ENCODE data around the gene GATA5. TPM values are rescaled to one million over a fixed set of nuclear protein-coding genes. Genes with fewer than 3 reads are reported as not detected.

Gene GATA5
- total and polyA plus RNA-seq, 10 of the 15 experiments (the other 5 are each of a cell fraction or from before 2014, with no cell fraction given) = not detected

- TF ChIP-seq E2F8 (IDR thresholded peaks at IDR 0.05; ENCODE audit: low read depth, partially characterized antibody) = no peak
Observed at GRCh38 chr20:62489932-62490263, 14.1 kb upstream of the GATA5 start (continued).

GRCh38 chr20:62489186-62489931 lies 13.6 kb upstream of the GATA5 start:
- Histone ChIP-seq H3K27me3 (replicated peaks in 1 of 2; ENCODE audit: control insufficient read depth in 2 of 2, insufficient read depth in 2 of 2, low read length in 1 of 2) (peaks cover 6 to 9% of the 10 kb centered on the region in 2 experiments; a peak in 3 of 4 replicates), H3K9ac (ENCODE audit: control insufficient read depth, insufficient read depth, low read length) (no peak overlapping the region), H3K4me3 (no peak overlapping the region), H3K27ac (ENCODE audit: control insufficient read depth, insufficient read depth) (no peak overlapping the region), H3K4me1 (ENCODE audit: control insufficient read depth, insufficient read depth, low read length) (peaks cover 2% of the 10 kb centered on the region; the same call in 1 of the 2 replicates), H3K9me3 (replicated peaks; ENCODE audit: control insufficient read depth, insufficient read depth, low read length) (no peaks in the 10 kb centered on the region), H3K79me2 (ENCODE audit: control insufficient read depth, insufficient read depth, low read length) (no peaks in the 10 kb centered on the region), H3K4me2 (ENCODE audit: control insufficient read depth, insufficient read depth) (no peak overlapping the region), H2AFZ (ENCODE audit: control insufficient read depth, low read depth, low read length) (no peak overlapping the region), H4K20me1 (ENCODE audit: control insufficient read depth, insufficient read depth) (no peaks in the 10 kb centered on the region), H3K36me3 (ENCODE audit: control insufficient read depth in 2 of 2, insufficient read depth in 2 of 2, low read length in 1 of 2) (no peaks in the 10 kb centered on the region)
- intact Hi-C loops (cut with micrococcal nuclease; ENCODE audit: unreplicated experiment) (no loop called here), in situ Hi-C loops (cut with MboI) (no loop called here)
- WGBS (ENCODE audit: insufficient coverage, insufficient replicate concordance, low lambda C conversion rate, missing lambda C conversion rate) = 19% methylated on average over 18 of the region's 18 CpGs
- no peak for DNase-seq (ENCODE audit: low read depth, low spot score)
- no peak for FAIRE-seq
- BruUV-seq (replicated peaks) = no TSS peak
- ChIA-PET SMC1A (ENCODE audit: uncharacterized antibody, unreplicated experiment) (no interaction called here), RAD21 (ENCODE audit: unreplicated experiment) (no interaction called here), CTCF (no interaction called here), POLR2A (no interaction called here)
- ATAC-seq = peak; percentile 45
- TF ChIP-seq ZBTB11 (CRISPR knock-in tag; IDR thresholded peaks at IDR 0.05) = no peak
- TF ChIP-seq SMAD1 (IDR thresholded peaks at IDR 0.05; ENCODE audit: low read depth, partially characterized antibody) = no peak
- TF ChIP-seq USF1 (IDR thresholded peaks at IDR 0.05; ENCODE audit: borderline replicate concordance, extremely low read length, insufficient read depth, low read depth, low read length) = no peak
- TF ChIP-seq REST (IDR thresholded peaks at IDR 0.05; ENCODE audit: low read depth, low read length) = no peak
